Measurements from ENCODE around the gene SLMAP. TPM values are rescaled to one million over a fixed set of nuclear protein-coding genes. Genes with fewer than 3 reads are reported as not detected.
A peak's percentile ranks its signal among the peaks of the same experiment; 100 is the strongest.

SLMAP gene
- polyA plus RNA-seq, 1 of the 3 experiments (the other 2 are of a cell fraction): 10.5 TPM

- TF ChIP-seq, protein P1, sequence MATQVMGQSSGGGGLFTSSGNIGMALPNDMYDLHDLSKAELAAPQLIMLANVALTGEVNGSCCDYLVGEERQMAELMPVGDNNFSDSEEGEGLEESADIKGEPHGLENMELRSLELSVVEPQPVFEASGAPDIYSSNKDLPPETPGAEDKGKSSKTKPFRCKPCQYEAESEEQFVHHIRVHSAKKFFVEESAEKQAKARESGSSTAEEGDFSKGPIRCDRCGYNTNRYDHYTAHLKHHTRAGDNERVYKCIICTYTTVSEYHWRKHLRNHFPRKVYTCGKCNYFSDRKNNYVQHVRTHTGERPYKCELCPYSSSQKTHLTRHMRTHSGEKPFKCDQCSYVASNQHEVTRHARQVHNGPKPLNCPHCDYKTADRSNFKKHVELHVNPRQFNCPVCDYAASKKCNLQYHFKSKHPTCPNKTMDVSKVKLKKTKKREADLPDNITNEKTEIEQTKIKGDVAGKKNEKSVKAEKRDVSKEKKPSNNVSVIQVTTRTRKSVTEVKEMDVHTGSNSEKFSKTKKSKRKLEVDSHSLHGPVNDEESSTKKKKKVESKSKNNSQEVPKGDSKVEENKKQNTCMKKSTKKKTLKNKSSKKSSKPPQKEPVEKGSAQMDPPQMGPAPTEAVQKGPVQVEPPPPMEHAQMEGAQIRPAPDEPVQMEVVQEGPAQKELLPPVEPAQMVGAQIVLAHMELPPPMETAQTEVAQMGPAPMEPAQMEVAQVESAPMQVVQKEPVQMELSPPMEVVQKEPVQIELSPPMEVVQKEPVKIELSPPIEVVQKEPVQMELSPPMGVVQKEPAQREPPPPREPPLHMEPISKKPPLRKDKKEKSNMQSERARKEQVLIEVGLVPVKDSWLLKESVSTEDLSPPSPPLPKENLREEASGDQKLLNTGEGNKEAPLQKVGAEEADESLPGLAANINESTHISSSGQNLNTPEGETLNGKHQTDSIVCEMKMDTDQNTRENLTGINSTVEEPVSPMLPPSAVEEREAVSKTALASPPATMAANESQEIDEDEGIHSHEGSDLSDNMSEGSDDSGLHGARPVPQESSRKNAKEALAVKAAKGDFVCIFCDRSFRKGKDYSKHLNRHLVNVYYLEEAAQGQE (IDR thresholded peaks at IDR 0.05; ENCODE audit: low read depth, low read length): 0 out of 2 replicates have a peak, but pooled peaks have one; percentile 60
- peak; percentile 73; the same call in 1 of the 2 replicates for TF ChIP-seq FOSL2 (IDR thresholded peaks at IDR 0.05; ENCODE audit: borderline replicate concordance, low read depth)
- TF ChIP-seq SIN3A (IDR thresholded peaks at IDR 0.05; ENCODE audit: borderline replicate concordance, low read depth, low read length): peak; percentile 79; the same call in 1 of the 2 replicates
- TF ChIP-seq PBX3 (IDR thresholded peaks at IDR 0.05): peak; percentile 50; the same call in 1 of the 2 replicates
- TF ChIP-seq SMC3 (IDR thresholded peaks at IDR 0.05; ENCODE audit: low read depth, low read length): no peak
- TF ChIP-seq CHD2 (IDR thresholded peaks at IDR 0.05; ENCODE audit: low read length, partially characterized antibody): no peak
- 0 out of 4 replicates have a peak, but pooled peaks of 1 of the 2 experiments have one; percentile 7 for TF ChIP-seq EP300 (IDR thresholded peaks at IDR 0.05; ENCODE audit: borderline replicate concordance in 1 of 2, low read depth in 1 of 2, low read length in 1 of 2)
- no peak for TF ChIP-seq FOXJ3 (CRISPR knock-in tag; IDR thresholded peaks at IDR 0.05)
- no peak for TF ChIP-seq EZH2phosphoT487 (IDR thresholded peaks at IDR 0.05; ENCODE audit: borderline replicate concordance, low read depth)
- TF ChIP-seq YY1 (IDR thresholded peaks at IDR 0.05; ENCODE audit: low read depth): no peak; the same call in 1 of the 2 replicates
- TF ChIP-seq FOXM1 (IDR thresholded peaks at IDR 0.05; ENCODE audit: low read depth): no peak
- TF ChIP-seq NRF1 (IDR thresholded peaks at IDR 0.05; ENCODE audit: low read depth, low read length): no peak
- TF ChIP-seq GATA2 (CRISPR knock-in tag; IDR thresholded peaks at IDR 0.05): no peak
- TF ChIP-seq RCOR1 (IDR thresholded peaks at IDR 0.05; ENCODE audit: low read length): no peak
- peak; percentile 36; the same call in 1 of the 2 replicates for TF ChIP-seq TCF12 (IDR thresholded peaks at IDR 0.05)
- TF ChIP-seq GABPA (IDR thresholded peaks at IDR 0.05; ENCODE audit: low read depth): no peak
- no peak for TF ChIP-seq RFX5 (IDR thresholded peaks at IDR 0.05; ENCODE audit: low read length)
- 0 out of 2 replicates have a peak, but pooled peaks have one; percentile 5 for TF ChIP-seq RXRA (IDR thresholded peaks at IDR 0.05; ENCODE audit: borderline replicate concordance, low read depth)
- TF ChIP-seq, protein P2, sequence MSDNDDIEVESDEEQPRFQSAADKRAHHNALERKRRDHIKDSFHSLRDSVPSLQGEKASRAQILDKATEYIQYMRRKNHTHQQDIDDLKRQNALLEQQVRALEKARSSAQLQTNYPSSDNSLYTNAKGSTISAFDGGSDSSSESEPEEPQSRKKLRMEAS (IDR thresholded peaks at IDR 0.05; ENCODE audit: low read depth): peak; percentile 72; the same call in 1 of the 2 replicates
- TF ChIP-seq RAD21 (IDR thresholded peaks at IDR 0.05; ENCODE audit: low read length): no peak
- peak; percentile 90 for TF ChIP-seq JUND (IDR thresholded peaks at IDR 0.05)
- no peak for TF ChIP-seq IRF3 (IDR thresholded peaks at IDR 0.05; ENCODE audit: low read depth, low read length)
- TF ChIP-seq MXI1 (IDR thresholded peaks at IDR 0.05; ENCODE audit: low read depth, low read length): no peak
- TF ChIP-seq TEAD4 (IDR thresholded peaks at IDR 0.05; ENCODE audit: borderline replicate concordance, insufficient read depth): peak; percentile 40; the same call in 1 of the 2 replicates
- TF ChIP-seq, protein P3, sequence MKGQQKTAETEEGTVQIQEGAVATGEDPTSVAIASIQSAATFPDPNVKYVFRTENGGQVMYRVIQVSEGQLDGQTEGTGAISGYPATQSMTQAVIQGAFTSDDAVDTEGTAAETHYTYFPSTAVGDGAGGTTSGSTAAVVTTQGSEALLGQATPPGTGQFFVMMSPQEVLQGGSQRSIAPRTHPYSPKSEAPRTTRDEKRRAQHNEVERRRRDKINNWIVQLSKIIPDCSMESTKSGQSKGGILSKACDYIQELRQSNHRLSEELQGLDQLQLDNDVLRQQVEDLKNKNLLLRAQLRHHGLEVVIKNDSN (IDR thresholded peaks at IDR 0.05; ENCODE audit: borderline replicate concordance, low read depth): peak; percentile 49; the same call in 1 of the 2 replicates
- TF ChIP-seq TAF1 (IDR thresholded peaks at IDR 0.05; ENCODE audit: borderline replicate concordance, low read depth, low read length): no peak
These were observed 47.6 kb downstream of the SLMAP start (continued) for GRCh38 chr3:57803647-57804081.

All from SK-N-SH (cell line).